Measurements from ENCODE around the gene BPHL. TPM values are rescaled to one million over a fixed set of nuclear protein-coding genes. Genes with fewer than 3 reads are reported as not detected.

The BPHL gene
- total and polyA plus RNA-seq, 7 donors: 6.7 to 22.8 (median 9.0) TPM

GRCh38 chr6:3157131-3157933, 38.8 kb downstream of the BPHL start, which contains the start of gene TUBB2A:
TSS of gene TUBB2A (minus strand) at chr6:3157544. CDS start at chr6:3157463, 81 bp downstream.
- ATAC-seq (peak; percentile 87 to 91 (median 88)), DNase-seq (peak; percentile 87 to 93)
- Histone ChIP-seq H3K9me3 (no peaks in the 10 kb centered on the region), H3K4me3 (peak within 1 kb of the TSS; percentile 91), H3K4me1 (no peaks in the 10 kb centered on the region), H3K27me3 (ENCODE audit: insufficient read depth in 3 of 3, low read length in 2 of 3) (no peaks in the 10 kb centered on the region), H3K36me3 (ENCODE audit: insufficient read depth in 1 of 2, low read depth in 1 of 2) (peaks cover 2 to 25% of the 10 kb centered on the region in 2 donors), H3K27ac (peak within 1 kb of the TSS; percentile 93)
- TF ChIP-seq, protein P1, sequence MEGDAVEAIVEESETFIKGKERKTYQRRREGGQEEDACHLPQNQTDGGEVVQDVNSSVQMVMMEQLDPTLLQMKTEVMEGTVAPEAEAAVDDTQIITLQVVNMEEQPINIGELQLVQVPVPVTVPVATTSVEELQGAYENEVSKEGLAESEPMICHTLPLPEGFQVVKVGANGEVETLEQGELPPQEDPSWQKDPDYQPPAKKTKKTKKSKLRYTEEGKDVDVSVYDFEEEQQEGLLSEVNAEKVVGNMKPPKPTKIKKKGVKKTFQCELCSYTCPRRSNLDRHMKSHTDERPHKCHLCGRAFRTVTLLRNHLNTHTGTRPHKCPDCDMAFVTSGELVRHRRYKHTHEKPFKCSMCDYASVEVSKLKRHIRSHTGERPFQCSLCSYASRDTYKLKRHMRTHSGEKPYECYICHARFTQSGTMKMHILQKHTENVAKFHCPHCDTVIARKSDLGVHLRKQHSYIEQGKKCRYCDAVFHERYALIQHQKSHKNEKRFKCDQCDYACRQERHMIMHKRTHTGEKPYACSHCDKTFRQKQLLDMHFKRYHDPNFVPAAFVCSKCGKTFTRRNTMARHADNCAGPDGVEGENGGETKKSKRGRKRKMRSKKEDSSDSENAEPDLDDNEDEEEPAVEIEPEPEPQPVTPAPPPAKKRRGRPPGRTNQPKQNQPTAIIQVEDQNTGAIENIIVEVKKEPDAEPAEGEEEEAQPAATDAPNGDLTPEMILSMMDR (IDR thresholded peaks at IDR 0.05): peak; percentile 60
- 0 to 1% (median 1%) methylated on average over 59 to 95 of the region's 95 CpGs for WGBS, 3 donors
- intact Hi-C loops (cut with DNase I): no loop called here

DNA sequence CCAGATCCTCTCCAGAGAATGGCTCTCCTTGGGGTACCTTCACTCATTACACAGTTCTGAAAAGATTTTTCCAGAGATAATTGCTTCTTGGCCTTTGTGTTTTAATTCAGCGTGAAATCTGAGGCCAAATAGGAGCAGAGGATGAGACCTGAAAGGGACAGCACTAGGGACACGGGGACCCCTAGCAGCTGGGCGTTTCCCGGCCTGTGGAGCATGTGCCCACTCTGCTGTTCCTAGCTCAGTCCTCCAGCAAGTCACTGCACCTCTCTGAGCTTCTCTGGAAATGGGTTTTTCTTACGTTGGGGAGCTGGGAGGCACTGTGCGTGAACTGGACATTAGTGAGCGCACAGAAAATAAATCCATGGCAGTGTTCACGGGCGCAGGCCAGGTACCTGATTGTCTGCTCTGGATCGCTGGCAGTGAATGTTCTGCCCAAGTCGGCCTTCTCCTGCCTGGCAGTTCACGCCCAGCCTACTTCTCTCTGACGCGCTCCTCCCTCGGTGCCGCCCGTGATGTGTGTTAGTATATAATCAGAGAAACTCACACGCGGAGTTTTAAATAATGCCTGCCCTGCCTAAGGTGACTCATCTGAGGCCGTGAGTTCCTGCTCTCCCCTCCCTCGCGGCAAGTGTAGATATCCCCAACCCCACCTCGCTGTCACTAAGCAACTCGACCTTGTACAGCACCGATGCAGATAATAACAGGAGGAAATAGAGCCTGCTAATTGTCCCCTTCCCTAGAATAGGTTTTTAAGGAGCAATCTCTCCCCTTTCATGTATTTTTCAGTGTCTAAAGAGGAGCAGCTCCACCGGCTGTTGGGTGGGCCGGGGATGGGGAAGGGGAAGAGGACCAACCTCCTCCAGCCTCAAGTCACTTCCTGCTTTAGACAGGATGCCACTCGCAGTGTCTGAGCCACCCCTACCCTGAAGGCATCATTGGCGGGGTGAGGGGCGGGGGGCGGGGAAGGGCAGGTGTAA, 41.6 kb downstream of the BPHL start:
- WGBS, 3 donors: 73 to 78% (median 74%) methylated on average over 31 of the region's 31 CpGs
- Histone ChIP-seq H3K4me3 (no peak overlapping the region), H3K36me3 (ENCODE audit: insufficient read depth in 1 of 2, low read depth in 1 of 2) (peaks cover 0 to 7% of the 10 kb centered on the region in 2 donors), H3K9me3 (no peaks in the 10 kb centered on the region), H3K27me3 (ENCODE audit: insufficient read depth in 3 of 3, low read length in 2 of 3) (no peaks in the 10 kb centered on the region), H3K4me1 (peaks cover 4% of the 10 kb centered on the region), H3K27ac (peak overlapping the region; percentile 46)
- intact Hi-C loops (cut with DNase I): loop anchor here in 1 of 2 donors (5.0 kb wide), 1 partner anchor 33 kb away; no protein-coding TSS in a partner anchor
- TF ChIP-seq, protein P1 (IDR thresholded peaks at IDR 0.05): no peak
- peak in 1 of 2 donors; percentile 36 for DNase-seq
- ATAC-seq: no peak

DNA sequence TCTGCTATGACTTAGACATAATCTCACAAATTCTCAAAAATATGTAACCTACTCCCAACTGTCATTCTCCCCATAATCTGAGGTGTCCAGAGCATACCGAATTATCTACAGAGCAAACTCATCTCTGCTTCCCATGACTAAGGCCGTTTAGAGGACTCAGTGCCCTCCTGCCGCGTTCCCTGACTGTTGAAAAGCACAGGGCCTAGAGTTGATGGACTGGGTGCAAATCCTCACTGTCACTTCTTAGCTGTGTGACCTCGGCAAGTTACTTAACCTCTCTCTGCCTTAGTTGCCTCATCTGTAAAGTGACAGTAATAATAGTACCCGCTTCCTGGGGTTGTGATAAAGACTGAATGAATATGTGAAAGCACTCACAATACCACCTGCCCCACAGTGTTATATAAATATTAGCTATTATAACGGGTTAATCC, 43.6 kb downstream of the BPHL start:
- Histone ChIP-seq H3K4me1 (peaks cover 4% of the 10 kb centered on the region), H3K27me3 (ENCODE audit: insufficient read depth in 3 of 3, low read length in 2 of 3) (no peaks in the 10 kb centered on the region), H3K27ac (peak overlapping the region; percentile 90), H3K4me3 (peak overlapping the region; percentile 87), H3K36me3 (ENCODE audit: insufficient read depth in 1 of 2, low read depth in 1 of 2) (no peaks in the 10 kb centered on the region), H3K9me3 (no peaks in the 10 kb centered on the region)
- WGBS, 3 donors: 39 to 59% (median 48%) methylated on average over 7 of the region's 7 CpGs
- no peak for ATAC-seq
- no peak for DNase-seq
- TF ChIP-seq, protein P1 (IDR thresholded peaks at IDR 0.05): no peak
- intact Hi-C loops (cut with DNase I): loop anchor here in 1 of 2 donors (5.0 kb wide), 1 partner anchor 35 kb away; no protein-coding TSS in a partner anchor

- H3K36me3 ChIP-seq (ENCODE audit: insufficient read depth in 1 of 2, low read depth in 1 of 2): no peaks in the 10 kb centered on the region
- peak overlapping the region; percentile 90 for H3K27ac ChIP-seq
- DNase-seq (peak; percentile 70 to 83), ATAC-seq (peak; percentile 79 to 88 (median 82))
- H3K27me3 ChIP-seq (ENCODE audit: insufficient read depth in 3 of 3, low read length in 2 of 3): no peaks in the 10 kb centered on the region
- H3K4me1 ChIP-seq: peaks cover 4% of the 10 kb centered on the region
- TF ChIP-seq, protein P1 (IDR thresholded peaks at IDR 0.05): no peak
- peak overlapping the region; percentile 87 for H3K4me3 ChIP-seq
- H3K9me3 ChIP-seq: no peaks in the 10 kb centered on the region
- 1% methylated on average over 39 to 74 of the region's 74 CpGs for WGBS, 3 donors
- intact Hi-C loops (cut with DNase I): loop anchor here in 1 of 2 donors (5.0 kb wide), 1 partner anchor 35 kb away; no protein-coding TSS in a partner anchor
These were observed 44.2 kb downstream of the BPHL start for GRCh38 chr6:3162565-3163247.

Data from psoas muscle (tissue), 8 donors.